ENCODE data around the gene MRPL24.

The MRPL24 gene

GRCh38 chr1:156693848-156694689 is 46.8 kb downstream of the MRPL24 start:
- no peak overlapping the region for H2AFZ ChIP-seq (ENCODE audit: low read depth, low read length, severe bottlenecking)
- H3K4me3 ChIP-seq (ENCODE audit: insufficient read depth, low read length, poor library complexity, severe bottlenecking): no peak overlapping the region
- H3K4me2 ChIP-seq (ENCODE audit: low read depth, low read length, poor library complexity, severe bottlenecking): no peak overlapping the region
- H3K9ac ChIP-seq (ENCODE audit: low read length): no peak overlapping the region
- no peak overlapping the region for H3K27ac ChIP-seq (ENCODE audit: low read depth, low read length)
- no peaks in the 10 kb centered on the region for H3K36me3 ChIP-seq (ENCODE audit: low read length)
- no peaks in the 10 kb centered on the region for H3K27me3 ChIP-seq (ENCODE audit: low read length)
- no peaks in the 10 kb centered on the region for H3K9me2 ChIP-seq (replicated peaks; ENCODE audit: insufficient read depth, low read length)
- no peaks in the 10 kb centered on the region for H3F3A ChIP-seq (ENCODE audit: insufficient read depth)
- H3K9me3 ChIP-seq (ENCODE audit: insufficient read depth, low read length): no peaks in the 10 kb centered on the region
- no peaks in the 10 kb centered on the region for H4K20me1 ChIP-seq (ENCODE audit: low read depth, low read length)
- no peaks in the 10 kb centered on the region for H3K79me2 ChIP-seq (ENCODE audit: insufficient read depth, low read length)
- TF ChIP-seq CTCF (IDR thresholded peaks at IDR 0.05; ENCODE audit: insufficient read depth, low read length, poor library complexity, severe bottlenecking): no peak
- no peak for TF ChIP-seq EZH2phosphoT487 (conservative IDR thresholded peaks at IDR 0.05; ENCODE audit: low read length)

- H3K27me3 ChIP-seq (ENCODE audit: low read length): no peaks in the 10 kb centered on the region
- no peak overlapping the region for H3K4me2 ChIP-seq (ENCODE audit: low read depth, low read length, poor library complexity, severe bottlenecking)
- no peaks in the 10 kb centered on the region for H3F3A ChIP-seq (ENCODE audit: insufficient read depth)
- H3K79me2 ChIP-seq (ENCODE audit: insufficient read depth, low read length): no peaks in the 10 kb centered on the region
- no peak overlapping the region for H3K9ac ChIP-seq (ENCODE audit: low read length)
- TF ChIP-seq CTCF (IDR thresholded peaks at IDR 0.05; ENCODE audit: insufficient read depth, low read length, poor library complexity, severe bottlenecking) (no peak), EZH2phosphoT487 (conservative IDR thresholded peaks at IDR 0.05; ENCODE audit: low read length) (no peak)
- H3K9me2 ChIP-seq (replicated peaks; ENCODE audit: insufficient read depth, low read length): no peaks in the 10 kb centered on the region
- H3K9me3 ChIP-seq (ENCODE audit: insufficient read depth, low read length): no peaks in the 10 kb centered on the region
- H3K4me3 ChIP-seq (ENCODE audit: insufficient read depth, low read length, poor library complexity, severe bottlenecking): no peak overlapping the region
- H2AFZ ChIP-seq (ENCODE audit: low read depth, low read length, severe bottlenecking): no peak overlapping the region
- H3K27ac ChIP-seq (ENCODE audit: low read depth, low read length): no peak overlapping the region
- H4K20me1 ChIP-seq (ENCODE audit: low read depth, low read length): no peaks in the 10 kb centered on the region
- H3K36me3 ChIP-seq (ENCODE audit: low read length): no peaks in the 10 kb centered on the region
Measured at GRCh38 chr1:156692925-156693847, 47.7 kb downstream of the MRPL24 start.

- H2AFZ ChIP-seq (ENCODE audit: low read depth, low read length, severe bottlenecking): no peak overlapping the region
- H4K20me1 ChIP-seq (ENCODE audit: low read depth, low read length): no peaks in the 10 kb centered on the region
- H3K79me2 ChIP-seq (ENCODE audit: insufficient read depth, low read length): no peaks in the 10 kb centered on the region
- no peak for TF ChIP-seq CTCF (IDR thresholded peaks at IDR 0.05; ENCODE audit: insufficient read depth, low read length, poor library complexity, severe bottlenecking)
- no peak for TF ChIP-seq EZH2phosphoT487 (conservative IDR thresholded peaks at IDR 0.05; ENCODE audit: low read length)
- H3K36me3 ChIP-seq (ENCODE audit: low read length): no peaks in the 10 kb centered on the region
- no peaks in the 10 kb centered on the region for H3F3A ChIP-seq (ENCODE audit: insufficient read depth)
- H3K4me2 ChIP-seq (ENCODE audit: low read depth, low read length, poor library complexity, severe bottlenecking): no peak overlapping the region
- H3K9ac ChIP-seq (ENCODE audit: low read length): no peak overlapping the region
- H3K9me2 ChIP-seq (replicated peaks; ENCODE audit: insufficient read depth, low read length): no peaks in the 10 kb centered on the region
- no peak overlapping the region for H3K4me3 ChIP-seq (ENCODE audit: insufficient read depth, low read length, poor library complexity, severe bottlenecking)
- no peaks in the 10 kb centered on the region for H3K27me3 ChIP-seq (ENCODE audit: low read length)
- H3K27ac ChIP-seq (ENCODE audit: low read depth, low read length): no peak overlapping the region
- H3K9me3 ChIP-seq (ENCODE audit: insufficient read depth, low read length): no peaks in the 10 kb centered on the region
Measured at GRCh38 chr1:156692441-156692924, 48.4 kb downstream of the MRPL24 start.
